ENCODE results near the gene ARMH4.
"Not testable (repeated sequence)": the region's sequence is repeated elsewhere in the genome, so short reads cannot be mapped to it uniquely, and the experiment has no call there.

The ARMH4 gene

DNA sequence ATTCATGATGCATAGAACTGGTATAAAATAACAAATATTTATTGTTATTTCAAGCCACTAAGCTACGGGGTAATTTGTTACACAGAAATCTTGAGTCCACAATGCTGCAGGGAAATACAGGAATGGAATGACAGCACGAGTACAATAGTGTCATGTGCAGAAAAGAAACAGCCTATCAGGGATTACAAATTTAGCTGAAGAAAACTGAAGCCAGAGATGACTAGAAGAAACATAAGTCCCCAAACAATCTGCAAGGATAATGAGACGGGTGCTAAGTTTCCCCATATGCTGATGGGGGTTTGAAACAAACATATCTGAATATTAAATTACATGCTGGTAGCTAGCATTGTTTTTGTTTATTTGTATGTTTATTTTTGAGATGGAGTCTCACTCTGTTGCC is 8.9 kb downstream of the ARMH4 start:
- no peaks in the 10 kb centered on the region for H3K9me3 ChIP-seq (ENCODE audit: control insufficient read depth, insufficient read depth, low read length)
- no peaks in the 10 kb centered on the region for H3K36me3 ChIP-seq (ENCODE audit: control insufficient read depth, insufficient read depth, low read length)
- H3K27me3 ChIP-seq (ENCODE audit: control insufficient read depth, insufficient read depth, low read length), result no peaks in the 10 kb centered on the region
- H3K27ac ChIP-seq (ENCODE audit: low read depth, low read length), result no peak overlapping the region
- H3K4me3 ChIP-seq (ENCODE audit: low read depth, low read length), result no peak overlapping the region
- no peak overlapping the region for H3K9ac ChIP-seq (ENCODE audit: low read depth, low read length)
- H3K4me1 ChIP-seq (ENCODE audit: control insufficient read depth, insufficient read depth, low read length), result peaks cover under 1% of the 10 kb centered on the region; the same call in 1 of the 2 replicates

DNA sequence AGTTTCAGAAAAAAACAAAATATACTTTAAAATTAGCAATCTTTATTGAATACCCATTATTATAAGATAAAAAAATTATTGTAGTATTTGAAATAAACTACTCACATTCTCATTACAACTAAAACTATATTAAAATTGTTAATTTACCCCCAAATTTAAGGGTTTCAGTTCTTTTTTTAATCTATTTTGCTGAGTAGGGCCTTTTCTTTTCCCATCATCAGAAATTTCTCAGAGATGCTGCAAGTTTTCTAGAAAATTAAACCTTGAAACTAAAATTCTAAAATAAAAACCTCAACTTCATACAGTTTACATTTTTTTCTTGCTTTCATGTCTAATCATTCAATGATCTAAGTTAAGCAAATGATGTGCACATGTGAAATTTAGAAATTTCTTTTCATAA is 10.1 kb downstream of the ARMH4 start:
- Histone ChIP-seq H3K4me1 (ENCODE audit: control insufficient read depth, insufficient read depth, low read length) (no peaks in the 10 kb centered on the region; the same call in 1 of the 2 replicates), H3K9ac (ENCODE audit: low read depth, low read length) (no peak overlapping the region), H3K4me3 (ENCODE audit: low read depth, low read length) (no peak overlapping the region), H3K9me3 (ENCODE audit: control insufficient read depth, insufficient read depth, low read length) (no peaks in the 10 kb centered on the region), H3K27me3 (ENCODE audit: control insufficient read depth, insufficient read depth, low read length) (no peaks in the 10 kb centered on the region), H3K36me3 (ENCODE audit: control insufficient read depth, insufficient read depth, low read length) (no peaks in the 10 kb centered on the region), H3K27ac (ENCODE audit: low read depth, low read length) (no peak overlapping the region)

DNA sequence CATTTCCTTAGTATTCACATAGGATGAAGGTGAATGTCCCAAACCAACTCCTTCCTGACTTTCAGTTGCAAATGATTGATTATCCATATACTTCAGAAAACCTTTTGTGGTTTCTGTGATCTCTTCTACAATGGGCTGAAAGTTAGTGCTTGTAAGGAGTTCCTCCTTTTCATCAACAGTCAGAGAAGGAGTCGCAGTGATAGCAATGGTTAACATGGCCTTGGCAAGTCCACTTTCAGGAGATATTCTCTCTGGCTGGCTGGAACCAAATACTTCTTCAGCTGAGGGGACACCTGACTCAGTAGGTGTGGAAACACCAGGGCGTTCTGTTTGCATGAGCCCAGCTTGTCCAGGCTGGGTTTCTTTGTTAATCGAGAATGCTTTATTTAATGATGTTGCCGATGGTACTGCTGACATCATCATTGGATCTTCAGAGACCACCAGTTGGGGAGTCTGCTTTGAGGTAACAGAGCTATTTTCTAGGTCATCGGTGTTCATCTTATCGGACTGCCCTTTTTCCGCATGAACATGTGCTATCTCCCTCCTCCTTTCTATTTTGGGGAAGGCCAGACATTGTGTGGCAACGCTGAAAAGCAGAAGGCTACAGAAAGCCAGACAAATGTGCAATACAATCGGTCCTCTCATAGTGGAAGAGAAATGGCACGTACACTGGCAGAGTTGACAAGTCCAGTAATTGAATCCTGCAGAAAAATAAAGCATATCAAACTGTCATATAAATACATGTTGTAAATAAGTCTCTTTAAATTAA is 13.1 kb downstream of the ARMH4 start:
- Histone ChIP-seq H3K4me3 (ENCODE audit: low read depth, low read length) (no peak overlapping the region), H3K27ac (ENCODE audit: low read depth, low read length) (no peak overlapping the region), H3K4me1 (ENCODE audit: control insufficient read depth, insufficient read depth, low read length) (no peaks in the 10 kb centered on the region), H3K36me3 (ENCODE audit: control insufficient read depth, insufficient read depth, low read length) (no peaks in the 10 kb centered on the region), H3K27me3 (ENCODE audit: control insufficient read depth, insufficient read depth, low read length) (no peaks in the 10 kb centered on the region), H3K9ac (ENCODE audit: low read depth, low read length) (no peak overlapping the region), H3K9me3 (ENCODE audit: control insufficient read depth, insufficient read depth, low read length) (no peaks in the 10 kb centered on the region)

DNA sequence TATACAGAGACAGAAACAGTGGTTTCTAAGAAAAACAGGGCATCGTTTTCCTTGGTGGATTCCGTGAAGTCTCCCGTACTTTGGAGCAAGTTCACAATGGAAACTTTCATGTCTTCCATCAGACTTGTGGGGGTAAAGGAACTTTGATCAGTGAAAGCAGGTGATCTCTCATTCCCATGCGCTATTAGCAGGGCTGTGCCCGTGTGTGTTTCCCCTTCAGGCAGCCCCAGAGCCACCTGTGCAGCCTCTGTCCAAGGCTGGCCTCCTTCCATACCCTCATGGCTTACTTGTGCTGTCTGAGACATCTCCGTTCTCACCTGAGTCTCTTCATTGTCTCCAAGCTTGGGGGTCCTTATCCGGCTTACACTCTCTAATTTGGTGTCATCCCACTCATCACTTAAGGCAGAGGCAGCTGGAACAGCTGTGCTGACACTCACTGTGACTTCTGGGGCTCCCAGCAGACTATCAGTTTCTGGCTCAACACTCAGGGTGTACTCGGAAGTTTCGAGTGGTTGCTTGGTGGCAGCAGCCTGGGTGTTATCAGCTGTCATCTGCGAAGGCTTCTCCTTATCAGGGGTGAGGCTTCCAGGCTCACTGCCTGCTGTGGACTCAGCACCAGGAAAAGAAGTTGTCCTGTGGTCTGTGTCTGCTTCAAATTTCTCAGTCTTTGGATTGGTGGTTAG is 13.8 kb downstream of the ARMH4 start:
- Histone ChIP-seq H3K4me1 (ENCODE audit: control insufficient read depth, insufficient read depth, low read length) (no peaks in the 10 kb centered on the region), H3K9ac (ENCODE audit: low read depth, low read length) (no peak overlapping the region), H3K9me3 (ENCODE audit: control insufficient read depth, insufficient read depth, low read length) (no peaks in the 10 kb centered on the region), H3K27me3 (ENCODE audit: control insufficient read depth, insufficient read depth, low read length) (no peaks in the 10 kb centered on the region), H3K27ac (ENCODE audit: low read depth, low read length) (no peak overlapping the region), H3K36me3 (ENCODE audit: control insufficient read depth, insufficient read depth, low read length) (no peaks in the 10 kb centered on the region), H3K4me3 (ENCODE audit: low read depth, low read length) (no peak overlapping the region)

DNA sequence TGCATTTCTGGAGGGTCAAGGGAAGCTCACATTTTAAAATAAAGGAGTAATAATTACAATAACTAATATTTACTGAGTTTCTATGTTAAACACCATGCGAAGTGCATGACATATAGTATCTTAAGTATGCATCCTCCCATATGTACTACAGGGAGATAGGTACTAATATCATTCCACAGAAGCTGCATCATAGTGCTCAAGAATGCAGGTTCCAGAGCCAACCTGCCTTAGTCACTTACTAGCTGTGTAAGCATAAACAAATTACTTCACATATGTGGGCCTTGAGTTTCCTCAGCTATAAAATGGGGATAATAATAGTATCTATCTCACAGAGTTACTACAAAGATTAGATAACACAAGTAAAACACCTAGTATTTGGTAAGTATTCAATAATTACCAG is 18.3 kb downstream of the ARMH4 start:
- H3K27ac ChIP-seq (ENCODE audit: low read depth, low read length), result no peak overlapping the region
- no peaks in the 10 kb centered on the region for H3K4me1 ChIP-seq (ENCODE audit: control insufficient read depth, insufficient read depth, low read length)
- no peaks in the 10 kb centered on the region for H3K36me3 ChIP-seq (ENCODE audit: control insufficient read depth, insufficient read depth, low read length)
- no peak overlapping the region for H3K4me3 ChIP-seq (ENCODE audit: low read depth, low read length)
- no peaks in the 10 kb centered on the region for H3K27me3 ChIP-seq (ENCODE audit: control insufficient read depth, insufficient read depth, low read length)
- H3K9ac ChIP-seq (ENCODE audit: low read depth, low read length), result no peak overlapping the region
- H3K9me3 ChIP-seq (ENCODE audit: control insufficient read depth, insufficient read depth, low read length), result no peaks in the 10 kb centered on the region

DNA sequence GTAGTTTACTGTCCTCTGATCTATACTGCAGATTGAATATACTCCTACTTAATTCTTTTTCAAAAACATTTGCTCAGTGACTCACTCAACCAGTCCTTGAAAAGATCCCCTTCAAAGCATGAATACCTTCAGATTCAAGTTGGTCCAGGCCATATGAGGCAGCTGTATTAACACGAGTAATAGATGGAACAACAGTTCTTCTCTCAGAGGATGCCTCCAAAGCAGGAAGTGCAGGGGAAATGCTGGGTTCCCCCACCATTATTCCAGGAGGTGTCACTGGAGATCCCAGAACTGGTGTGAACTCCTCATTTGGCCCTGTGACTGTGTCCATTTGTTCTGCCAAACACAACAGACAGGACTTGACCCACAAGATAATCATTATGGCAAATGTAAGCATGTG is 20.6 kb downstream of the ARMH4 start:
- Histone ChIP-seq H3K27ac (ENCODE audit: low read depth, low read length) (no peak overlapping the region), H3K4me3 (ENCODE audit: low read depth, low read length) (no peak overlapping the region), H3K4me1 (ENCODE audit: control insufficient read depth, insufficient read depth, low read length) (no peaks in the 10 kb centered on the region), H3K36me3 (ENCODE audit: control insufficient read depth, insufficient read depth, low read length) (no peaks in the 10 kb centered on the region), H3K9me3 (ENCODE audit: control insufficient read depth, insufficient read depth, low read length) (peaks cover under 1% of the 10 kb centered on the region), H3K9ac (ENCODE audit: low read depth, low read length) (no peak overlapping the region), H3K27me3 (ENCODE audit: control insufficient read depth, insufficient read depth, low read length) (no peaks in the 10 kb centered on the region)

DNA sequence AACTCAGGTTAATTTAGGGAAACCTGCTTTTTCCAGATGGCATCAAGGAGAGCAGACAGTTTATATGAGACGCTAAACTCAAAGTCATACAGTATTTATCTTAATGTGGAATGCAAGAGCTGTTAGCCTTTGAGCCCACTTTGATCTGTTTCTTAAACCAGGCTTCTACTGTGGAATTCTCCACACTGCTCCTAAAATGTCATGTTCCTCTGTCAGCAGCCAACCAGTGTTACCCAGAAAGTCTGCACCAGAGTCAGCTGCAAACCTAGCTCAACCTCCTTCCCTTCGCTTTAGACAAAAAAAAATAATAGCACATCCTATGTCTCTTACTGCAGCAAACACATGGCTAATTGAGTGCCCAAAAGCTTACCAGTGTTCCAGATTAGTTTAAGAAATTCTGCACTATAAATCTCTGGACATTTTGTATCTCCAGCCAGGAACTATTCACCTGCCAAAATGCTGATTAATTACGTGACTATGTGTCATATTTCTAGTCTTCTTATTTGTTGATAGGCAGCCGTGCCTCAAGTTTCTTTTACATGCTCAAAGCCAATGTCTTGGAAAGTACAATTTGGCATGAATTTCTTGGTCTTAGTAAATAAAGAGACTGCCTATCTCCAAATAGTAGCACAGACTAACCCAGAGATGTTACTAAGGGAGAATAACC is 21.8 kb downstream of the ARMH4 start:
- Histone ChIP-seq H3K27ac (ENCODE audit: low read depth, low read length) (no peak overlapping the region), H3K36me3 (ENCODE audit: control insufficient read depth, insufficient read depth, low read length) (no peaks in the 10 kb centered on the region), H3K4me3 (ENCODE audit: low read depth, low read length) (no peak overlapping the region), H3K9ac (ENCODE audit: low read depth, low read length) (no peak overlapping the region), H3K4me1 (ENCODE audit: control insufficient read depth, insufficient read depth, low read length) (no peaks in the 10 kb centered on the region), H3K27me3 (ENCODE audit: control insufficient read depth, insufficient read depth, low read length) (no peaks in the 10 kb centered on the region), H3K9me3 (ENCODE audit: control insufficient read depth, insufficient read depth, low read length) (peaks cover 8% of the 10 kb centered on the region)

DNA sequence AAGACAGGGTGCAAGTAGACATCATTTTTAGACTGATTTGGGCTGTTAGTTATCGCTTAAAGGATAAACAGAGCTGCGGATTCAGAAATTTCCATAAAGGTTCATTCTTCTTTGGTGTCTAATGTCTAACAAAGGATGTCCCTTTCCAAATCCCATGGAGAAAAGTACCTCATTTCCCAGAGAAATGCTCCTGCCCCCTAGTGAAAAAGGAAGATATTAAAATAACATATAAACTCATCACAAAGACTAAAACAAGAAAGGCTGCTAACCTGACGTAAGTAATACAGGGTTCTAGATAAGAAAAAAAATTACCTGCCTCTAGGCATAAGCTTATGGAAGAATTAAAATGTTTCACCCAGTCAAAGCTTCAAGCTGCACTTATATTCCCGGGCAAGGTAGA is 22.8 kb downstream of the ARMH4 start:
- Histone ChIP-seq H3K4me1 (ENCODE audit: control insufficient read depth, insufficient read depth, low read length) (no peaks in the 10 kb centered on the region), H3K27ac (ENCODE audit: low read depth, low read length) (no peak overlapping the region), H3K9ac (ENCODE audit: low read depth, low read length) (no peak overlapping the region), H3K4me3 (ENCODE audit: low read depth, low read length) (no peak overlapping the region), H3K27me3 (ENCODE audit: control insufficient read depth, insufficient read depth, low read length) (no peaks in the 10 kb centered on the region), H3K36me3 (ENCODE audit: control insufficient read depth, insufficient read depth, low read length) (no peaks in the 10 kb centered on the region), H3K9me3 (ENCODE audit: control insufficient read depth, insufficient read depth, low read length) (peaks cover 8% of the 10 kb centered on the region)

DNA sequence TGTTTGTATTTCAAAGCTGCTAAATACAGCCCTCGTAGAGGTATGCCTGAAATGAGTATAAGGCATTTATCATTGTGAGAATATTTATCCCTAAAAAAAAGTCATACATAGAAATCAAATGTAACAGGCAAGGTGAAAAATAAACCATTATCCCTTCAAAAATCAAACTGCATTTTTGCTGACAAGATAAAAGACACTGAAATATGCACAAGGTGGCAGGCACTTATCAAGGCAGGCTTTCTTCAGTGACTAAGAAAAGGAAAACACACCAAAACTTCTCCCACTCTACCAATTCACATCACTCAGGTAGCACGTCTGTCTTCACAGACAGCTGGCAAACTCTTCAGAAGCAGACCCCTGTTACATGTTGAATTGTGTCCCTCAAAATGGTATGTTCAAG is 23.6 kb downstream of the ARMH4 start:
- Histone ChIP-seq H3K9ac (ENCODE audit: low read depth, low read length) (no peak overlapping the region), H3K9me3 (ENCODE audit: control insufficient read depth, insufficient read depth, low read length) (peaks cover 8% of the 10 kb centered on the region), H3K4me3 (ENCODE audit: low read depth, low read length) (no peak overlapping the region), H3K27ac (ENCODE audit: low read depth, low read length) (no peak overlapping the region), H3K4me1 (ENCODE audit: control insufficient read depth, insufficient read depth, low read length) (no peaks in the 10 kb centered on the region), H3K27me3 (ENCODE audit: control insufficient read depth, insufficient read depth, low read length) (no peaks in the 10 kb centered on the region), H3K36me3 (ENCODE audit: control insufficient read depth, insufficient read depth, low read length) (no peaks in the 10 kb centered on the region)

DNA sequence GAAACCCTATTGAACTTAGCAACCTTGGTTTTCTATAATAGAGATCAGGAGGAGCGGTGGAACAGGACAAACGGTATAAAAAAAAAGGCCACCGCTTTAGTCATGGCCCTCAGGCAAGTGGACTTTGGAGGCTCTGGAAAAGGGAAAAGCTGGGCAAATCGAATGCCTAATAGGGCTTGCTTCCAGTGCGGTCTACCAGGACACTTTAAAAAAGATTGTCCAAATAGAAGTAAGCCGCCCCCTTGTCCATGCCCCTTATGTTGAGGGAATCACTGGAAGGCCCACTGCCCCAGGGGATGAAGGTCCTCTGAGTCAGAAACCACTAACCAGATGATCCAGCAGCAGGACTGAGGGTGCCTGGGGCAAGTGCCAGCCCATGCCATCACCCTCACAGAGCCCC is 29.5 kb downstream of the ARMH4 start:
- not testable (repeated sequence) for H3K4me3 ChIP-seq (ENCODE audit: low read depth, low read length)

DNA sequence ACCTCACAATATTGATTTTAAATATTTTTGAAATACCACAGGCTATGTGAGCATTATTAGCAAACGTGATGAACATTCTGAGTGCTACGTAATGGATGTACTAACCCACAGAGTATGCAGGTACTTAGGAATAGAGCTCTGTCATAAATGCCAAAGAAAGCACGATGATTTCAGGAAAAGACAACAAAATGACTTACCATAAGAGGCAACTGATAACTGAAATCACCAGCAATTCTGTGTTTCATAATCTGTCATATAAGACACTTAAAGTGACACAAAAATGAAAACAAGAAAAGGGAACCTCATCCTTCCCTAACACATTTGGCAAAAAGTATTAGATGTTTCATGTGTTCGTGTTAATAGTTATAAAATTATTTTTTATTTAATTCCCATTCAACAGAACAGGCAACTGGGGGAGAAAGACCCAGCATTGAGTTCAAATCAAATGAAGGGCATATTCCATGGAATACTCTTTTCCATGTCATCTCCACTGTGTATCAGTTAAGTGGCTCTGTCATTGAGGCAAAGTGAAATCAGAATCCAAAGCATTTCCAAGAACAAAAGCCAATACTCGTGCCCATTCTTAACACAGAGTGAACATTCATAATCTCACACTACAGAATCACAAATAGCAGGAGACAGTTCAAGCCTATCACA is 30.4 kb downstream of the ARMH4 start:
- Histone ChIP-seq H3K27me3 (ENCODE audit: control insufficient read depth, insufficient read depth, low read length) (no peaks in the 10 kb centered on the region), H3K36me3 (ENCODE audit: control insufficient read depth, insufficient read depth, low read length) (no peaks in the 10 kb centered on the region), H3K4me1 (ENCODE audit: control insufficient read depth, insufficient read depth, low read length) (peaks cover 3% of the 10 kb centered on the region; the same call in 1 of the 2 replicates), H3K4me3 (ENCODE audit: low read depth, low read length) (no peak overlapping the region), H3K9me3 (ENCODE audit: control insufficient read depth, insufficient read depth, low read length) (peaks cover 8% of the 10 kb centered on the region), H3K9ac (ENCODE audit: low read depth, low read length) (no peak overlapping the region), H3K27ac (ENCODE audit: low read depth, low read length) (no peak overlapping the region)

More for the DNA sequence above, 29.5 kb downstream of the ARMH4 start:
- not testable (repeated sequence) for H3K27me3 ChIP-seq (ENCODE audit: control insufficient read depth, insufficient read depth, low read length); H3K36me3 ChIP-seq (ENCODE audit: control insufficient read depth, insufficient read depth, low read length); H3K9me3 ChIP-seq (ENCODE audit: control insufficient read depth, insufficient read depth, low read length); H3K27ac ChIP-seq (ENCODE audit: low read depth, low read length); H3K9ac ChIP-seq (ENCODE audit: low read depth, low read length); H3K4me1 ChIP-seq (ENCODE audit: control insufficient read depth, insufficient read depth, low read length)
